HEK293 (cell line): ENCODE measurements around the gene UBTD1.
A peak's percentile ranks its signal among the peaks of the same experiment; 100 is the strongest.

Source experiments
- CTCF ChIA-PET: fragments of 350-600 bp; formaldehyde crosslinking; extraction: SDS; loops from one replicate; lab custom pipeline; 2021; ENCODE audit warnings: antibody characterized with exemption; lab: Yijun Ruan, JAX
- POLR2A ChIA-PET: fragments of 300-600 bp; formaldehyde crosslinking; extraction: SDS; loops from one replicate; lab custom pipeline; 2020; ENCODE audit warnings: antibody characterized with exemption, inconsistent platforms; lab: Yijun Ruan, JAX
- H3K27ac ChIP-seq: fragments of 200-500 bp; sonication (Bioruptor generic); 2 replicates; pipeline ENCODE4 v1.5.1; 2014; ENCODE audit warnings: low read depth, low read length, control low read depth, inconsistent platforms; ENCODE audit errors: extremely low read depth
- H3K36me3 ChIP-seq, 2 experiments: fragments of 200-500 bp in 1 of 2; sonication (Bioruptor generic) in 1 of 2; 1 replicate in 1 of 2; 2 replicates in 1 of 2; pipeline ENCODE4 v1.5.1; 2014 to 2017; ENCODE audit warnings: inconsistent platforms in 2 of 2, low read length in 2 of 2; ENCODE audit not compliant: control insufficient read depth in 2 of 2, insufficient read depth in 1 of 2
- H3K4me1 ChIP-seq: fragments of 200-500 bp; sonication (Bioruptor generic); 2 replicates; pipeline ENCODE4 v1.5.1; 2014; ENCODE audit warnings: mild to moderate bottlenecking, low read length, inconsistent platforms; ENCODE audit not compliant: control insufficient read depth, insufficient read depth
- H3K4me3 ChIP-seq: 2 replicates; pipeline ENCODE4 v1.5.1; 2011; ENCODE audit warnings: low read depth, mild to moderate bottlenecking, control low read depth, low read length, moderate library complexity
- H3K9me3 ChIP-seq: fragments of 200-500 bp; sonication (Bioruptor generic); 2 replicates; pipeline ENCODE4 v1.5.1; 2014; ENCODE audit warnings: low read depth, low read length, inconsistent platforms; ENCODE audit not compliant: control insufficient read depth, insufficient read depth
- GLI4 ChIP-seq: fragments of 450-650 bp; formaldehyde crosslinking; IDR thresholded peaks from 2 replicates; pipeline ENCODE4 v1.5.1; 2016; ENCODE audit warnings: missing biosample characterization, missing genetic modification characterization
- GLIS2 ChIP-seq: fragments of 450-650 bp; formaldehyde crosslinking; IDR thresholded peaks from 2 replicates; pipeline ENCODE4 v1.5.1; 2016; ENCODE audit warnings: missing biosample characterization, missing genetic modification characterization
- KLF16 ChIP-seq: fragments of 450-650 bp; formaldehyde crosslinking; IDR thresholded peaks from 2 replicates; pipeline ENCODE4 v1.5.1; 2017; ENCODE audit warnings: missing biosample characterization, missing genetic modification characterization
- KLF17 ChIP-seq: fragments of 450-650 bp; formaldehyde crosslinking; IDR thresholded peaks from 2 replicates; pipeline ENCODE4 v1.5.1; 2016; ENCODE audit warnings: missing biosample characterization, missing genetic modification characterization
- PRDM10 ChIP-seq: fragments of 450-650 bp; formaldehyde crosslinking; IDR thresholded peaks from 2 replicates; pipeline ENCODE4 v1.5.1; 2016; ENCODE audit warnings: missing biosample characterization, missing genetic modification characterization
- ZBTB8A ChIP-seq: fragments of 450-650 bp; formaldehyde crosslinking; IDR thresholded peaks from 2 replicates; pipeline ENCODE4 v1.5.1; 2016; ENCODE audit warnings: missing biosample characterization, missing genetic modification characterization
- ZFP69B ChIP-seq: fragments of 450-650 bp; formaldehyde crosslinking; IDR thresholded peaks from 2 replicates; pipeline ENCODE4 v1.5.1; 2016; ENCODE audit warnings: missing biosample characterization, missing genetic modification characterization
- ZNF121 ChIP-seq: fragments of 450-650 bp; formaldehyde crosslinking; IDR thresholded peaks from 2 replicates; pipeline ENCODE4 v1.5.1; 2016; ENCODE audit warnings: missing biosample characterization, missing genetic modification characterization
- ZNF140 ChIP-seq: fragments of 450-650 bp; formaldehyde crosslinking; IDR thresholded peaks from 2 replicates; pipeline ENCODE4 v1.5.1; 2016; ENCODE audit warnings: missing biosample characterization, missing genetic modification characterization
- ZNF16 ChIP-seq: fragments of 450-650 bp; formaldehyde crosslinking; IDR thresholded peaks from 2 replicates; pipeline ENCODE4 v1.5.1; 2016; ENCODE audit warnings: low read depth, missing biosample characterization, missing genetic modification characterization
- ZNF223 ChIP-seq: fragments of 450-650 bp; formaldehyde crosslinking; IDR thresholded peaks from 2 replicates; pipeline ENCODE4 v1.5.1; 2016; ENCODE audit warnings: missing biosample characterization, missing genetic modification characterization
- ZNF274 ChIP-seq, 2 experiments: fragments of 200-500 bp in 1 of 2; fragments of 450-650 bp in 1 of 2; sonication (Bioruptor generic) in 1 of 2; formaldehyde crosslinking in 1 of 2; IDR thresholded peaks; 2 replicates each; pipeline versions ENCODE4 v1.5.1 to v1.6.1; 2014 to 2016; ENCODE audit warnings: borderline replicate concordance in 1 of 2, inconsistent platforms in 1 of 2, low read length in 1 of 2, missing biosample characterization in 1 of 2, missing genetic modification characterization in 1 of 2
- ZNF341 ChIP-seq: fragments of 450-650 bp; formaldehyde crosslinking; IDR thresholded peaks from 2 replicates; pipeline ENCODE4; 2016; ENCODE audit warnings: low read depth, missing biosample characterization, missing genetic modification characterization
- ZNF366 ChIP-seq: fragments of 450-650 bp; formaldehyde crosslinking; conservative IDR thresholded peaks from 2 replicates; pipeline ENCODE4 v1.5.1; 2016; ENCODE audit warnings: missing biosample characterization, missing genetic modification characterization
- ZNF623 ChIP-seq: fragments of 450-650 bp; formaldehyde crosslinking; IDR thresholded peaks from 2 replicates; pipeline ENCODE4 v1.5.1; 2016; ENCODE audit warnings: missing biosample characterization, missing genetic modification characterization
- ZNF768 ChIP-seq: fragments of 450-650 bp; formaldehyde crosslinking; IDR thresholded peaks from 2 replicates; pipeline ENCODE4 v1.5.1; 2018; ENCODE audit warnings: missing biosample characterization, mild to moderate bottlenecking, missing genetic modification characterization
- ZNF830 ChIP-seq: fragments of 450-650 bp; IDR thresholded peaks from 2 replicates; pipeline ENCODE4 v1.5.0; 2018; ENCODE audit warnings: missing biosample characterization, missing genetic modification characterization, low read depth, mild to moderate bottlenecking, moderate library complexity
- ZSCAN30 ChIP-seq: fragments of 450-650 bp; IDR thresholded peaks from 2 replicates; pipeline ENCODE4 v1.5.1; 2018; ENCODE audit warnings: missing biosample characterization, mild to moderate bottlenecking, missing genetic modification characterization, moderate library complexity
- TF ChIP-seq, protein P1 (sequence below): fragments of 450-650 bp; formaldehyde crosslinking; IDR thresholded peaks from 2 replicates; pipeline ENCODE4 v1.5.1; 2016; ENCODE audit warnings: missing biosample characterization, missing genetic modification characterization
- TF ChIP-seq, protein P2 (sequence below): fragments of 450-650 bp; formaldehyde crosslinking; IDR thresholded peaks from 2 replicates; pipeline ENCODE4 v1.5.1; 2016; ENCODE audit warnings: missing biosample characterization, missing genetic modification characterization
- TF ChIP-seq, protein P3 (sequence below): fragments of 450-650 bp; formaldehyde crosslinking; IDR thresholded peaks from 2 replicates; pipeline ENCODE4 v1.5.1; 2016; ENCODE audit warnings: missing biosample characterization, missing genetic modification characterization
- TF ChIP-seq, protein P4 (sequence below): fragments of 450-650 bp; formaldehyde crosslinking; IDR thresholded peaks from 2 replicates; pipeline ENCODE4 v1.5.1; 2016; ENCODE audit warnings: missing biosample characterization, missing genetic modification characterization

The UBTD1 gene

GRCh38 chr10:97549587-97550322 lies 51.0 kb downstream of the UBTD1 start (continued):
- TF ChIP-seq, protein P1, sequence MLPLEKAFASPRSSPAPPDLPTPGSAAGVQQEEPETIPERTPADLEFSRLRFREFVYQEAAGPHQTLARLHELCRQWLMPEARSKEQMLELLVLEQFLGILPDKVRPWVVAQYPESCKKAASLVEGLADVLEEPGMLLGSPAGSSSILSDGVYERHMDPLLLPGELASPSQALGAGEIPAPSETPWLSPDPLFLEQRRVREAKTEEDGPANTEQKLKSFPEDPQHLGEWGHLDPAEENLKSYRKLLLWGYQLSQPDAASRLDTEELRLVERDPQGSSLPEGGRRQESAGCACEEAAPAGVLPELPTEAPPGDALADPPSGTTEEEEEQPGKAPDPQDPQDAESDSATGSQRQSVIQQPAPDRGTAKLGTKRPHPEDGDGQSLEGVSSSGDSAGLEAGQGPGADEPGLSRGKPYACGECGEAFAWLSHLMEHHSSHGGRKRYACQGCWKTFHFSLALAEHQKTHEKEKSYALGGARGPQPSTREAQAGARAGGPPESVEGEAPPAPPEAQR: 0 out of 2 replicates have a peak, but pooled peaks have one; percentile 41
- 0 out of 2 replicates have a peak, but pooled peaks have one; percentile 11 for TF ChIP-seq ZFP69B
- TF ChIP-seq GLIS2 (tag by site-specific recombination): peak; percentile 18; the same call in 1 of the 2 replicates
- peak; percentile 52 for TF ChIP-seq ZNF366 (tag by site-specific recombination)
- TF ChIP-seq ZSCAN30 (tag by site-specific recombination): peak; percentile 97
- TF ChIP-seq ZNF830: no peak
- peak; percentile 77 for TF ChIP-seq ZNF341 (tag by site-specific recombination)
- TF ChIP-seq, protein P2, sequence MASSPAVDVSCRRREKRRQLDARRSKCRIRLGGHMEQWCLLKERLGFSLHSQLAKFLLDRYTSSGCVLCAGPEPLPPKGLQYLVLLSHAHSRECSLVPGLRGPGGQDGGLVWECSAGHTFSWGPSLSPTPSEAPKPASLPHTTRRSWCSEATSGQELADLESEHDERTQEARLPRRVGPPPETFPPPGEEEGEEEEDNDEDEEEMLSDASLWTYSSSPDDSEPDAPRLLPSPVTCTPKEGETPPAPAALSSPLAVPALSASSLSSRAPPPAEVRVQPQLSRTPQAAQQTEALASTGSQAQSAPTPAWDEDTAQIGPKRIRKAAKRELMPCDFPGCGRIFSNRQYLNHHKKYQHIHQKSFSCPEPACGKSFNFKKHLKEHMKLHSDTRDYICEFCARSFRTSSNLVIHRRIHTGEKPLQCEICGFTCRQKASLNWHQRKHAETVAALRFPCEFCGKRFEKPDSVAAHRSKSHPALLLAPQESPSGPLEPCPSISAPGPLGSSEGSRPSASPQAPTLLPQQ (tag by site-specific recombination): 0 out of 2 replicates have a peak, but pooled peaks have one; percentile 22
- no peak for TF ChIP-seq GLI4 (tag by site-specific recombination)
- TF ChIP-seq PRDM10 (tag by site-specific recombination): peak; percentile 90
- peak; percentile 43; the same call in 1 of the 2 replicates for TF ChIP-seq KLF17 (tag by site-specific recombination)
- TF ChIP-seq, protein P3, sequence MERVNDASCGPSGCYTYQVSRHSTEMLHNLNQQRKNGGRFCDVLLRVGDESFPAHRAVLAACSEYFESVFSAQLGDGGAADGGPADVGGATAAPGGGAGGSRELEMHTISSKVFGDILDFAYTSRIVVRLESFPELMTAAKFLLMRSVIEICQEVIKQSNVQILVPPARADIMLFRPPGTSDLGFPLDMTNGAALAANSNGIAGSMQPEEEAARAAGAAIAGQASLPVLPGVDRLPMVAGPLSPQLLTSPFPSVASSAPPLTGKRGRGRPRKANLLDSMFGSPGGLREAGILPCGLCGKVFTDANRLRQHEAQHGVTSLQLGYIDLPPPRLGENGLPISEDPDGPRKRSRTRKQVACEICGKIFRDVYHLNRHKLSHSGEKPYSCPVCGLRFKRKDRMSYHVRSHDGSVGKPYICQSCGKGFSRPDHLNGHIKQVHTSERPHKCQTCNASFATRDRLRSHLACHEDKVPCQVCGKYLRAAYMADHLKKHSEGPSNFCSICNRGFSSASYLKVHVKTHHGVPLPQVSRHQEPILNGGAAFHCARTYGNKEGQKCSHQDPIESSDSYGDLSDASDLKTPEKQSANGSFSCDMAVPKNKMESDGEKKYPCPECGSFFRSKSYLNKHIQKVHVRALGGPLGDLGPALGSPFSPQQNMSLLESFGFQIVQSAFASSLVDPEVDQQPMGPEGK: peak; percentile 51

GRCh38 chr10:97550336-97551149 lies 51.8 kb downstream of the UBTD1 start:
- peak overlapping the region; percentile 74 for H3K27ac ChIP-seq
- H3K9me3 ChIP-seq: no peaks in the 10 kb centered on the region
- ChIA-PET POLR2A (interaction anchor here (1.8 kb wide), 1 partner anchor 51 kb away, joined by 5 read pairs; the partner anchor contains the start of gene UBTD1), CTCF (interaction anchor here (0.6 to 8.7 kb wide), 10 partner anchors 11 to 94 kb away, joined by 3 to 81 read pairs (median 3); partner anchors contain the start of gene ANKRD2)
- peaks cover 6% of the 10 kb centered on the region; the same call in 1 of the 2 replicates for H3K4me1 ChIP-seq
- H3K36me3 ChIP-seq: no peaks in the 10 kb centered on the region
- H3K4me3 ChIP-seq: no peak overlapping the region
- TF ChIP-seq ZNF223 (no peak), ZNF768 (no peak), ZNF16 (tag by site-specific recombination) (no peak), ZNF140 (no peak), KLF16 (tag by site-specific recombination) (no peak), ZNF121 (tag by site-specific recombination) (no peak), ZBTB8A (tag by site-specific recombination) (no peak), ZNF623 (tag by site-specific recombination) (no peak), ZNF274 (IDR thresholded peaks at IDR 0.05; ENCODE audit: low read length) (no peak), ZNF274 (tag by site-specific recombination; IDR thresholded peaks at IDR 0.05; ENCODE audit: borderline replicate concordance) (no peak)
- TF ChIP-seq, protein P4, sequence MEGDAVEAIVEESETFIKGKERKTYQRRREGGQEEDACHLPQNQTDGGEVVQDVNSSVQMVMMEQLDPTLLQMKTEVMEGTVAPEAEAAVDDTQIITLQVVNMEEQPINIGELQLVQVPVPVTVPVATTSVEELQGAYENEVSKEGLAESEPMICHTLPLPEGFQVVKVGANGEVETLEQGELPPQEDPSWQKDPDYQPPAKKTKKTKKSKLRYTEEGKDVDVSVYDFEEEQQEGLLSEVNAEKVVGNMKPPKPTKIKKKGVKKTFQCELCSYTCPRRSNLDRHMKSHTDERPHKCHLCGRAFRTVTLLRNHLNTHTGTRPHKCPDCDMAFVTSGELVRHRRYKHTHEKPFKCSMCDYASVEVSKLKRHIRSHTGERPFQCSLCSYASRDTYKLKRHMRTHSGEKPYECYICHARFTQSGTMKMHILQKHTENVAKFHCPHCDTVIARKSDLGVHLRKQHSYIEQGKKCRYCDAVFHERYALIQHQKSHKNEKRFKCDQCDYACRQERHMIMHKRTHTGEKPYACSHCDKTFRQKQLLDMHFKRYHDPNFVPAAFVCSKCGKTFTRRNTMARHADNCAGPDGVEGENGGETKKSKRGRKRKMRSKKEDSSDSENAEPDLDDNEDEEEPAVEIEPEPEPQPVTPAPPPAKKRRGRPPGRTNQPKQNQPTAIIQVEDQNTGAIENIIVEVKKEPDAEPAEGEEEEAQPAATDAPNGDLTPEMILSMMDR (tag by site-specific recombination): 0 out of 2 replicates have a peak, but pooled peaks have one; percentile 6
